ENCODE results near the gene WWC1. TPM values are rescaled to one million over a fixed set of nuclear protein-coding genes. Genes with fewer than 3 reads are reported as not detected.

Gene WWC1
- total and polyA plus RNA-seq, 10 of the 15 experiments (the other 5 are each of a cell fraction or from before 2014, with no cell fraction given): 0.50 to 7.8 (median 2.5) TPM

GRCh38 chr5:168382421-168382820 is 91.0 kb downstream of the WWC1 start:
- SMC1A ChIA-PET (ENCODE audit: uncharacterized antibody, unreplicated experiment): no interaction called here

More at GRCh38 chr5:168382421-168382820, 91.0 kb downstream of the WWC1 start:
- Histone ChIP-seq H3K9ac (ENCODE audit: control insufficient read depth, insufficient read depth, low read length) (no peak overlapping the region), H2AFZ (ENCODE audit: control insufficient read depth, low read depth, low read length) (no peak overlapping the region), H3K4me3 (no peak overlapping the region), H3K4me1 (ENCODE audit: control insufficient read depth, insufficient read depth, low read length) (no peaks in the 10 kb centered on the region), H3K36me3 (ENCODE audit: control insufficient read depth in 2 of 2, insufficient read depth in 2 of 2, low read length in 1 of 2) (0 out of 4 replicates have a peak, but pooled peaks cover 0 to 3% of the 10 kb centered on the region in 2 experiments), H4K20me1 (ENCODE audit: control insufficient read depth, insufficient read depth) (no peaks in the 10 kb centered on the region), H3K4me2 (ENCODE audit: control insufficient read depth, insufficient read depth) (no peak overlapping the region), H3K79me2 (ENCODE audit: control insufficient read depth, insufficient read depth, low read length) (no peaks in the 10 kb centered on the region), H3K27me3 (replicated peaks in 1 of 2; ENCODE audit: control insufficient read depth in 2 of 2, insufficient read depth in 2 of 2, low read length in 1 of 2) (no peaks in the 10 kb centered on the region), H3K9me3 (replicated peaks; ENCODE audit: control insufficient read depth, insufficient read depth, low read length) (no peaks in the 10 kb centered on the region; the same call in 2 of the 3 replicates), H3K27ac (ENCODE audit: control insufficient read depth, insufficient read depth) (no peak overlapping the region)
- CTCF ChIA-PET: interaction anchor here (1.0 kb wide), 1 partner anchor 14 kb away, joined by 3 read pairs; no protein-coding TSS in a partner anchor
- no TSS peak for BruUV-seq (replicated peaks)
- ATAC-seq: no peak
- no peak for FAIRE-seq
- 96% methylated on average over 3 of the region's 3 CpGs for WGBS (ENCODE audit: insufficient coverage, insufficient replicate concordance, low lambda C conversion rate, missing lambda C conversion rate)
- no peak for DNase-seq (ENCODE audit: low read depth, low spot score)
- in situ Hi-C loops (cut with MboI) (no loop called here), intact Hi-C loops (cut with micrococcal nuclease; ENCODE audit: unreplicated experiment) (no loop called here)
- TF ChIP-seq CHD4 (IDR thresholded peaks at IDR 0.05): no peak
- no peak for TF ChIP-seq NR2C2 (IDR thresholded peaks at IDR 0.05; ENCODE audit: borderline replicate concordance, control insufficient read depth, insufficient read length, low read depth)
- no peak for TF ChIP-seq ESRRA (IDR thresholded peaks at IDR 0.05; ENCODE audit: low read length)
- no peak for TF ChIP-seq FOXM1 (IDR thresholded peaks at IDR 0.05; ENCODE audit: low read depth, low read length)
- TF ChIP-seq, protein P1, sequence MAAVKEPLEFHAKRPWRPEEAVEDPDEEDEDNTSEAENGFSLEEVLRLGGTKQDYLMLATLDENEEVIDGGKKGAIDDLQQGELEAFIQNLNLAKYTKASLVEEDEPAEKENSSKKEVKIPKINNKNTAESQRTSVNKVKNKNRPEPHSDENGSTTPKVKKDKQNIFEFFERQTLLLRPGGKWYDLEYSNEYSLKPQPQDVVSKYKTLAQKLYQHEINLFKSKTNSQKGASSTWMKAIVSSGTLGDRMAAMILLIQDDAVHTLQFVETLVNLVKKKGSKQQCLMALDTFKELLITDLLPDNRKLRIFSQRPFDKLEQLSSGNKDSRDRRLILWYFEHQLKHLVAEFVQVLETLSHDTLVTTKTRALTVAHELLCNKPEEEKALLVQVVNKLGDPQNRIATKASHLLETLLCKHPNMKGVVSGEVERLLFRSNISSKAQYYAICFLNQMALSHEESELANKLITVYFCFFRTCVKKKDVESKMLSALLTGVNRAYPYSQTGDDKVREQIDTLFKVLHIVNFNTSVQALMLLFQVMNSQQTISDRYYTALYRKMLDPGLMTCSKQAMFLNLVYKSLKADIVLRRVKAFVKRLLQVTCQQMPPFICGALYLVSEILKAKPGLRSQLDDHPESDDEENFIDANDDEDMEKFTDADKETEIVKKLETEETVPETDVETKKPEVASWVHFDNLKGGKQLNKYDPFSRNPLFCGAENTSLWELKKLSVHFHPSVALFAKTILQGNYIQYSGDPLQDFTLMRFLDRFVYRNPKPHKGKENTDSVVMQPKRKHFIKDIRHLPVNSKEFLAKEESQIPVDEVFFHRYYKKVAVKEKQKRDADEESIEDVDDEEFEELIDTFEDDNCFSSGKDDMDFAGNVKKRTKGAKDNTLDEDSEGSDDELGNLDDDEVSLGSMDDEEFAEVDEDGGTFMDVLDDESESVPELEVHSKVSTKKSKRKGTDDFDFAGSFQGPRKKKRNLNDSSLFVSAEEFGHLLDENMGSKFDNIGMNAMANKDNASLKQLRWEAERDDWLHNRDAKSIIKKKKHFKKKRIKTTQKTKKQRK (IDR thresholded peaks at IDR 0.05; ENCODE audit: low read depth, low read length): no peak
- TF ChIP-seq STAT3 (IDR thresholded peaks at IDR 0.05; ENCODE audit: low read depth, low read length): no peak
- TF ChIP-seq USF2 (IDR thresholded peaks at IDR 0.05; ENCODE audit: borderline replicate concordance, low read depth, low read length): no peak
- TF ChIP-seq, protein P2, sequence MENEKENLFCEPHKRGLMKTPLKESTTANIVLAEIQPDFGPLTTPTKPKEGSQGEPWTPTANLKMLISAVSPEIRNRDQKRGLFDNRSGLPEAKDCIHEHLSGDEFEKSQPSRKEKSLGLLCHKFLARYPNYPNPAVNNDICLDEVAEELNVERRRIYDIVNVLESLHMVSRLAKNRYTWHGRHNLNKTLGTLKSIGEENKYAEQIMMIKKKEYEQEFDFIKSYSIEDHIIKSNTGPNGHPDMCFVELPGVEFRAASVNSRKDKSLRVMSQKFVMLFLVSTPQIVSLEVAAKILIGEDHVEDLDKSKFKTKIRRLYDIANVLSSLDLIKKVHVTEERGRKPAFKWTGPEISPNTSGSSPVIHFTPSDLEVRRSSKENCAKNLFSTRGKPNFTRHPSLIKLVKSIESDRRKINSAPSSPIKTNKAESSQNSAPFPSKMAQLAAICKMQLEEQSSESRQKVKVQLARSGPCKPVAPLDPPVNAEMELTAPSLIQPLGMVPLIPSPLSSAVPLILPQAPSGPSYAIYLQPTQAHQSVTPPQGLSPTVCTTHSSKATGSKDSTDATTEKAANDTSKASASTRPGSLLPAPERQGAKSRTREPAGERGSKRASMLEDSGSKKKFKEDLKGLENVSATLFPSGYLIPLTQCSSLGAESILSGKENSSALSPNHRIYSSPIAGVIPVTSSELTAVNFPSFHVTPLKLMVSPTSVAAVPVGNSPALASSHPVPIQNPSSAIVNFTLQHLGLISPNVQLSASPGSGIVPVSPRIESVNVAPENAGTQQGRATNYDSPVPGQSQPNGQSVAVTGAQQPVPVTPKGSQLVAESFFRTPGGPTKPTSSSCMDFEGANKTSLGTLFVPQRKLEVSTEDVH (IDR thresholded peaks at IDR 0.05; ENCODE audit: low read depth, partially characterized antibody): no peak
- no peak for TF ChIP-seq SMARCA5 (IDR thresholded peaks at IDR 0.05)
- TF ChIP-seq KLF5 (IDR thresholded peaks at IDR 0.05; ENCODE audit: partially characterized antibody): no peak
- no peak for TF ChIP-seq CHD2 (IDR thresholded peaks at IDR 0.05; ENCODE audit: borderline replicate concordance, low read depth, low read length)
- TF ChIP-seq ZZZ3 (IDR thresholded peaks at IDR 0.05; ENCODE audit: control insufficient read depth, insufficient read length, low read depth): no peak
- no peak for TF ChIP-seq POLR2A (IDR thresholded peaks at IDR 0.05; ENCODE audit: low read depth, low read length)
- no peak for TF ChIP-seq BMI1 (IDR thresholded peaks at IDR 0.05; ENCODE audit: borderline replicate concordance)
- POLR2A ChIA-PET: no interaction called here
- RAD21 ChIA-PET (ENCODE audit: unreplicated experiment): no interaction called here
